Gastrocnemius medialis (tissue), 4 donors: ENCODE data around the gene HIVEP3. TPM values are rescaled to one million over a fixed set of nuclear protein-coding genes. Genes with fewer than 3 reads are reported as not detected.

Experiments used
- ATAC-seq, 2 donors: fragments of 150-250 bp; one replicate each; pipeline ENCODE4 v1.9.1; 2016
- DNase-seq, 2 donors: peaks; one replicate each; pipeline ENCODE4 v3.0.0-alpha.2; 2019
- H3K27ac ChIP-seq, 4 donors: fragments of 200-600 bp; sonication (generic); 1 replicate in 1 of 4; 2 replicates in 3 of 4; pipeline ENCODE4 v1.5.1; 2016 to 2018; ENCODE audit warnings: mild to moderate bottlenecking in 2 of 4, moderate library complexity in 1 of 4
- H3K27me3 ChIP-seq, 3 donors: fragments of 200-600 bp; sonication (generic) in 2 of 3; 1 replicate in 1 of 3; 2 replicates in 2 of 3; pipeline versions ENCODE4 v1.5.1 to v1.6.0; 2016 to 2019; ENCODE audit warnings: mild to moderate bottlenecking in 1 of 3, moderate library complexity in 1 of 3
- H3K36me3 ChIP-seq, 2 donors: fragments of 200-600 bp; sonication (generic) in 1 of 2; one replicate each; pipeline ENCODE4 v1.5.1; 2017 to 2018
- H3K4me1 ChIP-seq, 2 donors: fragments of 200-600 bp; sonication (generic) in 1 of 2; one replicate each; pipeline ENCODE4 v1.5.1; 2016 to 2017; ENCODE audit warnings: mild to moderate bottlenecking in 2 of 2
- H3K4me3 ChIP-seq, 4 donors: fragments of 200-600 bp; sonication (generic) in 3 of 4; 1 replicate in 1 of 4; 2 replicates in 3 of 4; pipeline ENCODE4 v1.5.1; 2016 to 2019; ENCODE audit warnings: mild to moderate bottlenecking in 2 of 4
- H3K9me3 ChIP-seq, 3 donors: fragments of 200-600 bp; sonication (generic) in 2 of 3; 1 replicate in 1 of 3; 2 replicates in 2 of 3; pipeline ENCODE4 v1.5.1; 2016 to 2019
- CTCF ChIP-seq, 5 experiments: fragments of 450-650 bp in 3 of 5; fragments of 200-600 bp in 2 of 5; sonication (generic) in 2 of 5; IDR thresholded peaks in 4 of 5; conservative IDR thresholded peaks in 1 of 5; 1 replicate in 4 of 5; 2 replicates in 1 of 5; pipeline ENCODE4 v1.5.1; 2016 to 2019; ENCODE audit warnings: antibody characterized with exemption in 5 of 5, mild to moderate bottlenecking in 3 of 5, moderate library complexity in 3 of 5
- POLR2A ChIP-seq, 2 donors: fragments of 450-650 bp; IDR thresholded peaks; one replicate each; pipeline ENCODE4 v1.6.1; 2017; ENCODE audit warnings: antibody characterized with exemption in 2 of 2, mild to moderate bottlenecking in 2 of 2, moderate library complexity in 2 of 2
- in situ Hi-C, 4 donors: fragments of 200-750 bp; cut with MboI; loops; one replicate each; pipeline versions ENCODE4 v1.15.0 to v1.8.0; 2017; ENCODE audit warnings: low sequenced_read_pairs in 4 of 4
- intact Hi-C: fragments of 100-400 bp; cut with DNase I; formaldehyde crosslinking; loops from one replicate; pipeline ENCODE4 v1.15.1; 2023; ENCODE audit warnings: low total_unique reads
- total RNA-seq, 4 donors: library from RNA; depleted of rRNA; stranded (reverse); fragments of >200 nt; gene quantifications; one replicate each; pipeline versions ENCODE4 v1.1.0 to v1.2.3, GENCODE V29; 2016

HIVEP3 gene
- total RNA-seq, 4 donors from 2014 or later, result 0.80 to 1.8 (median 1.3) TPM

GRCh38 chr1:41518471-41518870 is 400.3 kb downstream of the HIVEP3 start:
- H3K27me3 ChIP-seq, result no peaks in the 10 kb centered on the region
- DNase-seq (no peak), ATAC-seq (no peak)
- TF ChIP-seq CTCF (IDR thresholded peaks at IDR 0.05 in 4 of 5, conservative IDR thresholded peaks at IDR 0.05 in 1 of 5) (no peak), POLR2A (IDR thresholded peaks at IDR 0.05) (no peak)
- H3K27ac ChIP-seq, result no peak overlapping the region
- no peak overlapping the region for H3K4me3 ChIP-seq
- no peaks in the 10 kb centered on the region for H3K9me3 ChIP-seq
- intact Hi-C loops, result loop anchor here (5.0 to 10.0 kb wide), 3 partner anchors 144 to 516 kb away; no protein-coding TSS in a partner anchor
- in situ Hi-C loops, result no loop called here
- H3K4me1 ChIP-seq, result peaks cover 17 to 24% of the 10 kb centered on the region in 2 donors
- H3K36me3 ChIP-seq, result no peaks in the 10 kb centered on the region

- in situ Hi-C loops (no loop called here), intact Hi-C loops (loop anchor here (2.0 to 10.0 kb wide), 4 partner anchors 22 to 518 kb away; no protein-coding TSS in a partner anchor)
- ATAC-seq (peak in 1 of 2 donors; percentile 6), DNase-seq (no peak)
- Histone ChIP-seq H3K4me3 (peak overlapping the region; percentile 60 to 76 (median 66)), H3K36me3 (no peaks in the 10 kb centered on the region), H3K27me3 (no peaks in the 10 kb centered on the region), H3K9me3 (no peaks in the 10 kb centered on the region), H3K4me1 (peaks cover 17 to 24% of the 10 kb centered on the region in 2 donors), H3K27ac (peak overlapping the region; percentile 56 to 73 (median 66))
- TF ChIP-seq CTCF (IDR thresholded peaks at IDR 0.05 in 4 of 5, conservative IDR thresholded peaks at IDR 0.05 in 1 of 5) (no peak), POLR2A (IDR thresholded peaks at IDR 0.05) (no peak)
These were observed 401.7 kb downstream of the HIVEP3 start for GRCh38 chr1:41517062-41517438.

GRCh38 chr1:41516168-41517061 is 402.3 kb downstream of the HIVEP3 start:
- intact Hi-C loops, result loop anchor here (1.0 to 10.0 kb wide), 7 partner anchors 20 to 518 kb away; no protein-coding TSS in a partner anchor

GRCh38 chr1:41515778-41516167 is 402.9 kb downstream of the HIVEP3 start:
- Histone ChIP-seq H3K36me3 (no peaks in the 10 kb centered on the region), H3K27ac (peak overlapping the region in 1 of 4 donors; percentile 73), H3K27me3 (no peaks in the 10 kb centered on the region), H3K4me1 (peaks cover 17 to 24% of the 10 kb centered on the region in 2 donors), H3K9me3 (no peaks in the 10 kb centered on the region), H3K4me3 (peak overlapping the region in 2 of 4 donors; percentile 61 to 70)
- in situ Hi-C loops, result no loop called here
- no peak for DNase-seq
- no peak for TF ChIP-seq CTCF (IDR thresholded peaks at IDR 0.05 in 4 of 5, conservative IDR thresholded peaks at IDR 0.05 in 1 of 5)
- TF ChIP-seq POLR2A (IDR thresholded peaks at IDR 0.05), result no peak
- no peak for ATAC-seq
- intact Hi-C loops, result loop anchor here (1.0 to 10.0 kb wide), 7 partner anchors 21 to 519 kb away; no protein-coding TSS in a partner anchor

More at GRCh38 chr1:41516168-41517061, 402.3 kb downstream of the HIVEP3 start:
- Histone ChIP-seq H3K27me3 (no peaks in the 10 kb centered on the region), H3K9me3 (no peaks in the 10 kb centered on the region), H3K4me1 (peaks cover 17 to 24% of the 10 kb centered on the region in 2 donors), H3K4me3 (peak overlapping the region; percentile 60 to 76 (median 66)), H3K27ac (peak overlapping the region; percentile 56 to 73 (median 66)), H3K36me3 (no peaks in the 10 kb centered on the region)
- peak; percentile 72 to 89 for DNase-seq
- TF ChIP-seq POLR2A (IDR thresholded peaks at IDR 0.05) (peak in 1 of 2 donors; percentile 35), CTCF (IDR thresholded peaks at IDR 0.05 in 4 of 5, conservative IDR thresholded peaks at IDR 0.05 in 1 of 5) (peak; percentile 85 to 97 (median 93))
- in situ Hi-C loops, result no loop called here
- ATAC-seq, result peak; percentile 92 to 93
